Activated T-cell treated with anti-CD3 and anti-CD28 coated beads, Interleukin-2, amount 50 U/mL, for 72 hours (primary cell): Measurements from ENCODE around the gene ALDH1A3. TPM values are rescaled to one million over a fixed set of nuclear protein-coding genes. Genes with fewer than 3 reads are reported as not detected.

ENCODE experiments used
- ATAC-seq, 2 donors: fragments of 150-1000 bp; cut with Tn5 transposase; replicated peaks in 1 of 2; 2 replicates each; pipeline ENCODE4 v1.10.0; 2021; ENCODE audit warnings: moderate library complexity in 2 of 2, mild to moderate bottlenecking in 1 of 2
- DNase-seq, 2 donors: peaks; one replicate each; pipeline ENCODE4 v3.0.0; 2021 to 2022; ENCODE audit warnings: mixed read lengths in 1 of 2
- H3K27ac Mint-ChIP-seq: one replicate; pipeline ENCODE4 v1.8.0; 2022; ENCODE audit warnings: mild to moderate bottlenecking, moderate library complexity, mixed read lengths
- H3K27me3 Mint-ChIP-seq: one replicate; pipeline ENCODE4 v1.8.0; 2022; ENCODE audit warnings: low read depth, mixed read lengths
- H3K36me3 Mint-ChIP-seq, 2 donors: one replicate each; pipeline ENCODE4 v1.8.0; 2022; ENCODE audit warnings: mixed read lengths in 2 of 2, mild to moderate bottlenecking in 1 of 2; ENCODE audit not compliant: insufficient read depth in 2 of 2
- H3K4me1 Mint-ChIP-seq: one replicate; pipeline ENCODE4 v1.8.0; 2022; ENCODE audit warnings: low read depth, mixed read lengths
- H3K4me3 Mint-ChIP-seq, 2 donors: one replicate each; pipeline ENCODE4 v1.8.0; 2022; ENCODE audit warnings: mild to moderate bottlenecking in 2 of 2, mixed read lengths in 2 of 2, moderate library complexity in 2 of 2
- H3K9me3 Mint-ChIP-seq, 2 donors: one replicate each; pipeline ENCODE4 v1.8.0; 2022; ENCODE audit warnings: mixed read lengths in 2 of 2
- total RNA-seq, 2 donors: library from RNA; stranded (reverse); gene quantifications; one replicate each; pipeline ENCODE4 v1.2.3, GENCODE V29; 2022

Gene ALDH1A3
- total RNA-seq, 2 donors from 2014 or later = 0.14 TPM; not detected in 1

GRCh38 chr15:100908466-100908865 lies 28.8 kb downstream of the ALDH1A3 start:
- no peak overlapping the region for H3K4me3 Mint-ChIP-seq
- peaks cover 29% of the 10 kb centered on the region for H3K27me3 Mint-ChIP-seq
- H3K27ac Mint-ChIP-seq = no peak overlapping the region
- peaks cover 0 to 2% of the 10 kb centered on the region in 2 donors for H3K36me3 Mint-ChIP-seq
- no peaks in the 10 kb centered on the region for H3K4me1 Mint-ChIP-seq
- DNase-seq = no peak
- no peaks in the 10 kb centered on the region for H3K9me3 Mint-ChIP-seq
- ATAC-seq = no peak

GRCh38 chr15:100909565-100909964 lies 29.9 kb downstream of the ALDH1A3 start:
- no peak overlapping the region for H3K27ac Mint-ChIP-seq
- H3K9me3 Mint-ChIP-seq = no peaks in the 10 kb centered on the region

GRCh38 chr15:100909989-100910955 lies 30.6 kb downstream of the ALDH1A3 start:
- Mint-ChIP-seq H3K36me3 (peaks cover 0 to 3% of the 10 kb centered on the region in 2 donors), H3K27ac (no peak overlapping the region), H3K4me3 (no peak overlapping the region), H3K4me1 (no peaks in the 10 kb centered on the region), H3K9me3 (no peaks in the 10 kb centered on the region), H3K27me3 (peaks cover 34% of the 10 kb centered on the region)
- DNase-seq (no peak), ATAC-seq (no peak)

More at GRCh38 chr15:100909565-100909964, 29.9 kb downstream of the ALDH1A3 start:
- ATAC-seq (no peak), DNase-seq (no peak)
- H3K36me3 Mint-ChIP-seq = peaks cover 0 to 3% of the 10 kb centered on the region in 2 donors
- no peaks in the 10 kb centered on the region for H3K4me1 Mint-ChIP-seq
- peaks cover 36% of the 10 kb centered on the region for H3K27me3 Mint-ChIP-seq
- no peak overlapping the region for H3K4me3 Mint-ChIP-seq

- Mint-ChIP-seq H3K27me3 (peaks cover 34% of the 10 kb centered on the region), H3K9me3 (no peaks in the 10 kb centered on the region), H3K4me3 (no peak overlapping the region), H3K27ac (no peak overlapping the region), H3K36me3 (peaks cover 0 to 3% of the 10 kb centered on the region in 2 donors), H3K4me1 (no peaks in the 10 kb centered on the region)
- ATAC-seq = no peak
- DNase-seq = no peak
These were observed 31.5 kb downstream of the ALDH1A3 start for GRCh38 chr15:100911086-100911485.

GRCh38 chr15:100913961-100914360 lies 34.3 kb downstream of the ALDH1A3 start:
- Mint-ChIP-seq H3K27ac (no peak overlapping the region), H3K27me3 (peaks cover 45% of the 10 kb centered on the region)

GRCh38 chr15:100914876-100915275 lies 35.2 kb downstream of the ALDH1A3 start:
- no peak overlapping the region for H3K27ac Mint-ChIP-seq
- peaks cover 9% of the 10 kb centered on the region for H3K4me1 Mint-ChIP-seq
- no peaks in the 10 kb centered on the region for H3K9me3 Mint-ChIP-seq
- H3K36me3 Mint-ChIP-seq = peaks cover 0 to 3% of the 10 kb centered on the region in 2 donors
- ATAC-seq = no peak
- no peak overlapping the region for H3K4me3 Mint-ChIP-seq
- peaks cover 42% of the 10 kb centered on the region for H3K27me3 Mint-ChIP-seq
- no peak for DNase-seq

More at GRCh38 chr15:100913961-100914360, 34.3 kb downstream of the ALDH1A3 start:
- no peak for DNase-seq
- H3K4me1 Mint-ChIP-seq = peaks cover 9% of the 10 kb centered on the region
- ATAC-seq = no peak
- peaks cover 0 to 3% of the 10 kb centered on the region in 2 donors for H3K36me3 Mint-ChIP-seq
- no peaks in the 10 kb centered on the region for H3K9me3 Mint-ChIP-seq
- H3K4me3 Mint-ChIP-seq = no peak overlapping the region

- peak; percentile 80 to 82 for DNase-seq
- Mint-ChIP-seq H3K4me1 (peaks cover 25% of the 10 kb centered on the region), H3K36me3 (peaks cover 0 to 3% of the 10 kb centered on the region in 2 donors), H3K9me3 (no peaks in the 10 kb centered on the region), H3K27ac (no peak overlapping the region), H3K27me3 (peaks cover 72% of the 10 kb centered on the region), H3K4me3 (peak overlapping the region; percentile 87 to 89)
- ATAC-seq = peak; percentile 91 to 92
These were observed 38.5 kb downstream of the ALDH1A3 start for GRCh38 chr15:100918034-100918689.

GRCh38 chr15:100918690-100919480 lies 39.3 kb downstream of the ALDH1A3 start, which contains the start of gene LRRK1:
TSS of gene LRRK1 (plus strand) at chr15:100919357. CDS start at chr15:100924633, 5,276 bp downstream.
- Mint-ChIP-seq H3K4me1 (peaks cover 25% of the 10 kb centered on the region), H3K9me3 (no peaks in the 10 kb centered on the region), H3K27me3 (peaks cover 69% of the 10 kb centered on the region), H3K4me3 (peak within 1 kb of the TSS; percentile 87 to 89), H3K27ac (no peak within 1 kb of the TSS), H3K36me3 (no peaks in the 10 kb centered on the region)
- peak; percentile 28 to 39 for DNase-seq
- peak; percentile 56 to 59 for ATAC-seq

- H3K4me3 Mint-ChIP-seq = peak overlapping the region; percentile 66 to 70
- H3K4me1 Mint-ChIP-seq = peaks cover 25% of the 10 kb centered on the region
- no peaks in the 10 kb centered on the region for H3K9me3 Mint-ChIP-seq
- peaks cover 68% of the 10 kb centered on the region for H3K27me3 Mint-ChIP-seq
- peak; percentile 35 to 54 for DNase-seq
- no peaks in the 10 kb centered on the region for H3K36me3 Mint-ChIP-seq
- H3K27ac Mint-ChIP-seq = no peak overlapping the region
- ATAC-seq = peak; percentile 22 to 33
These were observed 40.1 kb downstream of the ALDH1A3 start for GRCh38 chr15:100919481-100920405.

GRCh38 chr15:100920516-100921135 lies 41.0 kb downstream of the ALDH1A3 start:
- Mint-ChIP-seq H3K27me3 (peaks cover 68% of the 10 kb centered on the region), H3K27ac (no peak overlapping the region), H3K4me1 (peaks cover 25% of the 10 kb centered on the region), H3K36me3 (no peaks in the 10 kb centered on the region), H3K4me3 (peak overlapping the region; percentile 66 to 70), H3K9me3 (no peaks in the 10 kb centered on the region)
- no peak for DNase-seq
- ATAC-seq = no peak

- H3K27ac Mint-ChIP-seq = no peak overlapping the region
- H3K9me3 Mint-ChIP-seq = no peaks in the 10 kb centered on the region
- no peak for ATAC-seq
- DNase-seq = no peak
- H3K36me3 Mint-ChIP-seq = no peaks in the 10 kb centered on the region
- H3K4me3 Mint-ChIP-seq = peak overlapping the region; percentile 58 to 70
- H3K4me1 Mint-ChIP-seq = peaks cover 25% of the 10 kb centered on the region
- H3K27me3 Mint-ChIP-seq = peaks cover 58% of the 10 kb centered on the region
These were observed 42.8 kb downstream of the ALDH1A3 start for GRCh38 chr15:100922192-100923040.
